ENCODE results near the gene CYP26B1. TPM values are rescaled to one million over a fixed set of nuclear protein-coding genes. Genes with fewer than 3 reads are reported as not detected.

Gene CYP26B1
- total and polyA plus RNA-seq, 4 donors, result 0.47 to 1.8 (median 0.65) TPM

- DNase-seq (ENCODE audit: low spot score), result no peak
- Histone ChIP-seq H3K27ac (ENCODE audit: low read depth in 1 of 2, low read length in 2 of 2) (no peak overlapping the region), H3K9me3 (ENCODE audit: control insufficient read depth in 4 of 4, low read length in 3 of 4) (no peaks in the 10 kb centered on the region), H3K27me3 (ENCODE audit: control insufficient read depth in 4 of 4, insufficient read depth in 4 of 4, low read length in 3 of 4) (peaks cover 0 to 3% (median under 1%) of the 10 kb centered on the region in 4 donors), H3K9ac (ENCODE audit: low read depth in 1 of 2, low read length in 2 of 2) (no peak overlapping the region), H3K4me3 (ENCODE audit: low read depth in 1 of 3, low read length in 3 of 3) (no peak overlapping the region), H3K36me3 (ENCODE audit: control insufficient read depth in 4 of 4, insufficient read depth in 3 of 4, low read depth in 1 of 4, low read length in 3 of 4) (no peaks in the 10 kb centered on the region), H3K4me1 (ENCODE audit: control insufficient read depth in 4 of 4, insufficient read depth in 4 of 4, low read length in 3 of 4) (no peaks in the 10 kb centered on the region)
- 70% methylated on average over 4 of the region's 4 CpGs for WGBS
- TF ChIP-seq FOXA2 (IDR thresholded peaks at IDR 0.05), result no peak
- TF ChIP-seq JUND (IDR thresholded peaks at IDR 0.05), result no peak
- no peak for TF ChIP-seq ATF3 (IDR thresholded peaks at IDR 0.05)
- TF ChIP-seq HNF4A (conservative IDR thresholded peaks at IDR 0.05), result no peak
- TF ChIP-seq FOXA1 (IDR thresholded peaks at IDR 0.05), result no peak
- no peak for TF ChIP-seq EGR1 (IDR thresholded peaks at IDR 0.05; ENCODE audit: low read depth in 2 of 2)
- TF ChIP-seq RXRA (IDR thresholded peaks at IDR 0.05), result no peak
- TF ChIP-seq TAF1 (conservative IDR thresholded peaks at IDR 0.05), result no peak
- no peak for TF ChIP-seq REST (IDR thresholded peaks at IDR 0.05)
- no peak for TF ChIP-seq SP1 (IDR thresholded peaks at IDR 0.05)
- TF ChIP-seq CTCF (IDR thresholded peaks at IDR 0.05; ENCODE audit: low read depth, low read length, missing input control), result no peak
- no peak for TF ChIP-seq MAX (IDR thresholded peaks at IDR 0.05)
- no peak for TF ChIP-seq GABPA (IDR thresholded peaks at IDR 0.05 in 1 of 2, conservative IDR thresholded peaks at IDR 0.05 in 1 of 2)
- TF ChIP-seq ZBTB33 (IDR thresholded peaks at IDR 0.05), result no peak
Measured at GRCh38 chr2:72124376-72124775, 23.3 kb downstream of the CYP26B1 start.

GRCh38 chr2:72121153-72121552 lies 26.5 kb downstream of the CYP26B1 start:
- WGBS, result 70% methylated on average over 4 of the region's 4 CpGs
- Histone ChIP-seq H3K27me3 (ENCODE audit: control insufficient read depth in 4 of 4, insufficient read depth in 4 of 4, low read length in 3 of 4) (peaks cover 0 to 3% (median under 1%) of the 10 kb centered on the region in 4 donors), H3K4me3 (ENCODE audit: low read depth in 1 of 3, low read length in 3 of 3) (no peak overlapping the region), H3K27ac (ENCODE audit: low read depth in 1 of 2, low read length in 2 of 2) (no peak overlapping the region), H3K36me3 (ENCODE audit: control insufficient read depth in 4 of 4, insufficient read depth in 3 of 4, low read depth in 1 of 4, low read length in 3 of 4) (no peaks in the 10 kb centered on the region), H3K9me3 (ENCODE audit: control insufficient read depth in 4 of 4, low read length in 3 of 4) (no peaks in the 10 kb centered on the region), H3K9ac (ENCODE audit: low read depth in 1 of 2, low read length in 2 of 2) (no peak overlapping the region), H3K4me1 (ENCODE audit: control insufficient read depth in 4 of 4, insufficient read depth in 4 of 4, low read length in 3 of 4) (no peaks in the 10 kb centered on the region)
- DNase-seq (ENCODE audit: low spot score), result no peak
- no peak for TF ChIP-seq RAD21 (IDR thresholded peaks at IDR 0.05)
- no peak for TF ChIP-seq TAF1 (conservative IDR thresholded peaks at IDR 0.05)
- no peak for TF ChIP-seq HNF4A (conservative IDR thresholded peaks at IDR 0.05)
- no peak for TF ChIP-seq HNF4G (IDR thresholded peaks at IDR 0.05)
- TF ChIP-seq SP1 (IDR thresholded peaks at IDR 0.05), result no peak
- no peak for TF ChIP-seq NR2F2 (IDR thresholded peaks at IDR 0.05)
- no peak for TF ChIP-seq REST (IDR thresholded peaks at IDR 0.05)
- TF ChIP-seq GABPA (IDR thresholded peaks at IDR 0.05 in 1 of 2, conservative IDR thresholded peaks at IDR 0.05 in 1 of 2), result no peak
- TF ChIP-seq MAX (IDR thresholded peaks at IDR 0.05), result no peak
- TF ChIP-seq CTCF (IDR thresholded peaks at IDR 0.05; ENCODE audit: low read depth, low read length, missing input control), result no peak
- no peak for TF ChIP-seq FOXA2 (IDR thresholded peaks at IDR 0.05)
- TF ChIP-seq FOXA1 (IDR thresholded peaks at IDR 0.05), result no peak

Measured in liver (tissue), 9 donors.